ENCODE results near the gene SYT1. TPM values are rescaled to one million over a fixed set of nuclear protein-coding genes. Genes with fewer than 3 reads are reported as not detected.

SYT1 gene
- 0.37 to 2.1 TPM (median 0.64 TPM) in 3 replicates for total RNA-seq
- long read RNA-seq, result 0 reads

DNA sequence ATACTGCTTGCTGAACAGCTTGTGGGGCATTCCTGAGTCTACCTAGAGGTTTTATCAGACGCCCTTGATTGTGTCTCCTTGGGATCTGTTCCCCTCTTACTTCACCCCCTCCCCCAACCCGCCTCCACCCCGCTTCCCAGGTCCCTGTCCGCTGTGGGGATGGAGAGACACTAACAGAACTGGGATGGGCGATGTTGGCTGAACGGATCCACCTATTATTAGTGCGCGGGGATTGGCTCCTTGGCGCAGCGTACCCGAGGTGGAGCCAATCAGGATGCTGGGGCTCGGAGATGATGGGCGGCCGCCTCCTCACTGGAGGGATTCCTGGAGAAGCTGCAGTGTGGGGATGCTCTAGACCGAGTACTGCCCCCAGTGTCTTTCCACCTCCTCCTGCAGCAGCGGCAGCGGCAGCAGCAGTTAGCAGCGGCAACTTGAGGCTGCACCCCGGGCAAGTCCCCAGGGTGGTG is at the start of gene SYT1:
SYT1 (plus strand) TSS at position 372 of the 467 bp plus-strand sequence.
- no peaks in the 10 kb centered on the region for H3K9me3 Mint-ChIP-seq (ENCODE audit: low read depth)
- H3K4me3 Mint-ChIP-seq (ENCODE audit: unreplicated experiment), result peak within 1 kb of the TSS; percentile 79
- no peaks in the 10 kb centered on the region for H3K36me3 Mint-ChIP-seq (ENCODE audit: low read depth)
- H3K27me3 Mint-ChIP-seq (ENCODE audit: low read depth), result peaks cover 61% of the 10 kb centered on the region
- H3K4me1 Mint-ChIP-seq (ENCODE audit: low read depth), result peaks cover 18% of the 10 kb centered on the region
- H3K27ac Mint-ChIP-seq (ENCODE audit: unreplicated experiment), result no peak within 1 kb of the TSS
- TF ChIP-seq, protein P1, sequence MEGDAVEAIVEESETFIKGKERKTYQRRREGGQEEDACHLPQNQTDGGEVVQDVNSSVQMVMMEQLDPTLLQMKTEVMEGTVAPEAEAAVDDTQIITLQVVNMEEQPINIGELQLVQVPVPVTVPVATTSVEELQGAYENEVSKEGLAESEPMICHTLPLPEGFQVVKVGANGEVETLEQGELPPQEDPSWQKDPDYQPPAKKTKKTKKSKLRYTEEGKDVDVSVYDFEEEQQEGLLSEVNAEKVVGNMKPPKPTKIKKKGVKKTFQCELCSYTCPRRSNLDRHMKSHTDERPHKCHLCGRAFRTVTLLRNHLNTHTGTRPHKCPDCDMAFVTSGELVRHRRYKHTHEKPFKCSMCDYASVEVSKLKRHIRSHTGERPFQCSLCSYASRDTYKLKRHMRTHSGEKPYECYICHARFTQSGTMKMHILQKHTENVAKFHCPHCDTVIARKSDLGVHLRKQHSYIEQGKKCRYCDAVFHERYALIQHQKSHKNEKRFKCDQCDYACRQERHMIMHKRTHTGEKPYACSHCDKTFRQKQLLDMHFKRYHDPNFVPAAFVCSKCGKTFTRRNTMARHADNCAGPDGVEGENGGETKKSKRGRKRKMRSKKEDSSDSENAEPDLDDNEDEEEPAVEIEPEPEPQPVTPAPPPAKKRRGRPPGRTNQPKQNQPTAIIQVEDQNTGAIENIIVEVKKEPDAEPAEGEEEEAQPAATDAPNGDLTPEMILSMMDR (IDR thresholded peaks at IDR 0.05), result no peak
- peak; percentile 75 for DNase-seq (ENCODE audit: low spot score)

- Mint-ChIP-seq H3K27ac (ENCODE audit: unreplicated experiment) (no peak overlapping the region), H3K9me3 (ENCODE audit: low read depth) (peaks cover 11% of the 10 kb centered on the region), H3K4me1 (ENCODE audit: low read depth) (no peaks in the 10 kb centered on the region), H3K27me3 (ENCODE audit: low read depth) (peaks cover 26% of the 10 kb centered on the region), H3K4me3 (ENCODE audit: unreplicated experiment) (no peak overlapping the region), H3K36me3 (ENCODE audit: low read depth) (no peaks in the 10 kb centered on the region)
- TF ChIP-seq, protein P1 (IDR thresholded peaks at IDR 0.05), result no peak
- DNase-seq (ENCODE audit: low spot score), result no peak
Measured at GRCh38 chr12:78818487-78818886, 46.1 kb upstream of the SYT1 start.

- DNase-seq (ENCODE audit: low spot score), result no peak
Measured at GRCh38 chr12:78820946-78821345, 43.6 kb upstream of the SYT1 start.

GRCh38 chr12:78824918-78825317 is 39.7 kb upstream of the SYT1 start:
- Mint-ChIP-seq H3K36me3 (ENCODE audit: low read depth) (no peaks in the 10 kb centered on the region), H3K27ac (ENCODE audit: unreplicated experiment) (no peak overlapping the region), H3K9me3 (ENCODE audit: low read depth) (peaks cover 11% of the 10 kb centered on the region), H3K4me3 (ENCODE audit: unreplicated experiment) (no peak overlapping the region), H3K27me3 (ENCODE audit: low read depth) (peaks cover 27% of the 10 kb centered on the region), H3K4me1 (ENCODE audit: low read depth) (no peaks in the 10 kb centered on the region)
- DNase-seq (ENCODE audit: low spot score), result no peak
- TF ChIP-seq, protein P1 (IDR thresholded peaks at IDR 0.05), result no peak

More at GRCh38 chr12:78820946-78821345, 43.6 kb upstream of the SYT1 start:
- peaks cover 25% of the 10 kb centered on the region for H3K27me3 Mint-ChIP-seq (ENCODE audit: low read depth)
- no peak overlapping the region for H3K4me3 Mint-ChIP-seq (ENCODE audit: unreplicated experiment)
- H3K4me1 Mint-ChIP-seq (ENCODE audit: low read depth), result no peaks in the 10 kb centered on the region
- H3K36me3 Mint-ChIP-seq (ENCODE audit: low read depth), result no peaks in the 10 kb centered on the region
- H3K27ac Mint-ChIP-seq (ENCODE audit: unreplicated experiment), result no peak overlapping the region
- TF ChIP-seq, protein P1 (IDR thresholded peaks at IDR 0.05), result no peak
- peaks cover 4% of the 10 kb centered on the region for H3K9me3 Mint-ChIP-seq (ENCODE audit: low read depth)

- H3K27ac Mint-ChIP-seq (ENCODE audit: unreplicated experiment), result no peak overlapping the region
- TF ChIP-seq, protein P1 (IDR thresholded peaks at IDR 0.05), result no peak
- H3K4me1 Mint-ChIP-seq (ENCODE audit: low read depth), result no peaks in the 10 kb centered on the region
- H3K27me3 Mint-ChIP-seq (ENCODE audit: low read depth), result peaks cover 29% of the 10 kb centered on the region
- peaks cover 11% of the 10 kb centered on the region for H3K9me3 Mint-ChIP-seq (ENCODE audit: low read depth)
- H3K36me3 Mint-ChIP-seq (ENCODE audit: low read depth), result no peaks in the 10 kb centered on the region
- H3K4me3 Mint-ChIP-seq (ENCODE audit: unreplicated experiment), result no peak overlapping the region
- no peak for DNase-seq (ENCODE audit: low spot score)
Measured at GRCh38 chr12:78829690-78830089, 34.9 kb upstream of the SYT1 start.
